Measurements from ENCODE around the gene PDCD5. TPM values are rescaled to one million over a fixed set of nuclear protein-coding genes. Genes with fewer than 3 reads are reported as not detected.

PDCD5 gene
- polyA plus RNA-seq, 2 of the 4 experiments (the other 2 are of a cell fraction), result 445 to 549 TPM

DNA sequence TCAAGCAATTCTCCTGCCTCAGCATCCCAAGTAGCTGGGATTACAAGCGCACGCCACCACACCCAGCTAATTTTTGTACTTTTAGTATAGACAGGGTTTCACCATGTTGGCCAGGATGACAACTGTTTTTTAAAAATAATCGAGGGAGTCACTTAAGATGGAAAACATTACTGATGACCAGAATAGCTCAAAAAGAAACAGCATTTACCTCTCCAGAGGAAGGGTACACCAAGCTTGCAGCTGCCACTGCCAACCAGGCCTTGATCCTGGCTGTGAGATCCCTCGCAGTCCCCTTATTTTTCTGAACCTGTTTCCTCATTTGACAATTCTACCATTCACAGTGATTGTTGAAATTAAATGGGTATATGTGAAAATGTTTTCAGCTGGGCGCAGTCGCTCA is 14.5 kb downstream of the PDCD5 start:
- H3K4me1 ChIP-seq, result no peaks in the 10 kb centered on the region
- POLR2A ChIA-PET, result no interaction called here
- H3K4me2 ChIP-seq, result no peak overlapping the region
- no peak for ATAC-seq
- no peak overlapping the region for H3K27ac ChIP-seq
- CTCF ChIA-PET, result interaction anchor here (0.9 to 5.5 kb wide), 3 partner anchors 11 to 81 kb away, joined by 3 to 76 read pairs (median 4); partner anchors contain the start of genes PDCD5 and RGS9BP
- no peak for FAIRE-seq
- no peaks in the 10 kb centered on the region for H3K9me3 ChIP-seq
- no peak for DNase-seq (ENCODE audit: low read depth in 1 of 2, low spot score in 1 of 2)
- no peak overlapping the region for H3K4me3 ChIP-seq
- WGBS (ENCODE audit: missing lambda C conversion rate), result 90% methylated on average over 6 of the region's 6 CpGs
- TF ChIP-seq SMC3 (IDR thresholded peaks at IDR 0.05) (no peak), CEBPB (IDR thresholded peaks at IDR 0.05) (no peak), EP300 (IDR thresholded peaks at IDR 0.05) (no peak)

DNA sequence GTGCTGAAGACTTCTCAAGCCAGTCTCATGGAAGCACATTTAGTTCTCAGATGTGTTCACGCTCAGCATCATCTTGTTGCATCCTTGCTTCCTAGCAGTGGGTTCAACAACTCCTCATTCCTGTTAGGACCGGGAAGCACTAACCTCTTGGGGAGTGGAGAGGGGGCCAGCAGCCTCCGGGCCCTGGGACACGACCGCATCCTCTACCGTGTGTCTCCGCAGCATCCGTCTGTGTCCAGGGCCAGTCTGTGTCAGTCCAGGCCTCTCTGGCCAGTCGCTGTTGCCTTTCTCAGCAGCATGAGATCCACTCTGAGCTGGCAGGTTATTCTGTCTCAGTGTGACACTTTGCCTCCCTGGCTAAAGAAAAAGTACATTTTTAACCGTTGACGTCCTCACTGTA is 17.0 kb downstream of the PDCD5 start:
- POLR2A ChIA-PET, result no interaction called here
- no peaks in the 10 kb centered on the region for H3K9me3 ChIP-seq
- H3K4me2 ChIP-seq, result no peak overlapping the region
- H3K27ac ChIP-seq, result no peak overlapping the region
- peak in 1 of 2 experiments; percentile 18; a peak in 2 of 6 replicates for ATAC-seq
- WGBS (ENCODE audit: missing lambda C conversion rate), result 90% methylated on average over 11 of the region's 11 CpGs
- FAIRE-seq, result no peak
- H3K4me3 ChIP-seq, result no peak overlapping the region
- no peak for TF ChIP-seq RNF2 (IDR thresholded peaks at IDR 0.05; ENCODE audit: borderline replicate concordance, low read depth)
- TF ChIP-seq BCL3 (IDR thresholded peaks at IDR 0.05), result no peak
- 0 out of 2 replicates have a peak, but pooled peaks have one; percentile 11 for TF ChIP-seq POLR2A (IDR thresholded peaks at IDR 0.05; ENCODE audit: low read length)
- no peak for TF ChIP-seq SMC3 (IDR thresholded peaks at IDR 0.05)
- TF ChIP-seq RFX5 (IDR thresholded peaks at IDR 0.05), result no peak
- no peak for TF ChIP-seq MAFK (IDR thresholded peaks at IDR 0.05; ENCODE audit: partially characterized antibody)
- TF ChIP-seq FOSL2 (IDR thresholded peaks at IDR 0.05), result no peak
- TF ChIP-seq FOSL2 (CRISPR knock-in tag; IDR thresholded peaks at IDR 0.05), result no peak
- no peak for TF ChIP-seq EHF (CRISPR knock-in tag; IDR thresholded peaks at IDR 0.05)
- no peaks in the 10 kb centered on the region for H3K4me1 ChIP-seq
- DNase-seq (ENCODE audit: low read depth in 1 of 2, low spot score in 1 of 2), result no peak
- CTCF ChIA-PET, result interaction anchor here (0.6 to 9.5 kb wide), 12 partner anchors 14 to 522 kb away, joined by 3 to 88 read pairs (median 3); partner anchors contain the start of genes NUDT19 and PDCD5

- Histone ChIP-seq H3K4me2 (no peak overlapping the region), H3K4me3 (no peak overlapping the region), H3K4me1 (no peaks in the 10 kb centered on the region), H3K9me3 (no peaks in the 10 kb centered on the region), H3K27ac (no peak overlapping the region)
- ChIA-PET CTCF (interaction anchor here (0.7 to 9.5 kb wide), 21 partner anchors 9 to 545 kb away, joined by 3 to 88 read pairs (median 5); partner anchors contain the start of gene PDCD5), POLR2A (no interaction called here)
- ATAC-seq, result no peak
- 80% methylated on average over 6 of the region's 6 CpGs for WGBS (ENCODE audit: missing lambda C conversion rate)
- FAIRE-seq, result no peak
- no peak for DNase-seq (ENCODE audit: low read depth in 1 of 2, low spot score in 1 of 2)
- TF ChIP-seq HOXB5 (CRISPR knock-in tag; IDR thresholded peaks at IDR 0.05), result 0 out of 2 replicates have a peak, but pooled peaks have one; percentile 37
- TF ChIP-seq ZC3H11A (IDR thresholded peaks at IDR 0.05), result no peak
- no peak for TF ChIP-seq MYC (IDR thresholded peaks at IDR 0.05; ENCODE audit: borderline replicate concordance, low read length)
- TF ChIP-seq BHLHE40 (IDR thresholded peaks at IDR 0.05; ENCODE audit: low read depth, low read length), result no peak
Measured at GRCh38 chr19:32599258-32599657, 18.3 kb downstream of the PDCD5 start.

- Histone ChIP-seq H3K4me3 (no peak overlapping the region), H3K9me3 (no peaks in the 10 kb centered on the region), H3K4me2 (no peak overlapping the region), H3K27ac (no peak overlapping the region), H3K4me1 (no peaks in the 10 kb centered on the region)
- DNase-seq (ENCODE audit: low read depth in 1 of 2, low spot score in 1 of 2) (peak; percentile 77 to 85), ATAC-seq (peak; percentile 61 to 76; a peak in 5 of 6 replicates), FAIRE-seq (peak; percentile 97)
- CTCF ChIA-PET, result interaction anchor here (0.6 to 9.5 kb wide), 31 partner anchors 9 to 1164 kb away, joined by 3 to 88 read pairs (median 4); partner anchors contain the start of gene PDCD5
- POLR2A ChIA-PET, result no interaction called here
- 16% methylated on average over 2 of the region's 2 CpGs for WGBS (ENCODE audit: missing lambda C conversion rate)
- TF ChIP-seq POLR2AphosphoS2 (conservative IDR thresholded peaks at IDR 0.05; ENCODE audit: low read length), result no peak
- no peak for TF ChIP-seq FOSL2 (IDR thresholded peaks at IDR 0.05)
- no peak for TF ChIP-seq FOSL2 (CRISPR knock-in tag; IDR thresholded peaks at IDR 0.05)
- TF ChIP-seq SMC3 (IDR thresholded peaks at IDR 0.05), result peak; percentile 88
- peak; percentile 22; the same call in 1 of the 2 replicates for TF ChIP-seq GATA3 (IDR thresholded peaks at IDR 0.05; ENCODE audit: borderline replicate concordance)
- no peak for TF ChIP-seq JUN (IDR thresholded peaks at IDR 0.05)
- peak; percentile 99 for TF ChIP-seq CTCF (IDR thresholded peaks at IDR 0.05)
- TF ChIP-seq PHF8 (IDR thresholded peaks at IDR 0.05; ENCODE audit: borderline replicate concordance, low read depth), result no peak
- peak; percentile 74 to 78 for TF ChIP-seq RAD21 (conservative IDR thresholded peaks at IDR 0.05 in 1 of 2, IDR thresholded peaks at IDR 0.05 in 1 of 2)
Measured at GRCh38 chr19:32599736-32600157, 18.8 kb downstream of the PDCD5 start.
